ENCODE data around the gene SNX25.

DNA sequence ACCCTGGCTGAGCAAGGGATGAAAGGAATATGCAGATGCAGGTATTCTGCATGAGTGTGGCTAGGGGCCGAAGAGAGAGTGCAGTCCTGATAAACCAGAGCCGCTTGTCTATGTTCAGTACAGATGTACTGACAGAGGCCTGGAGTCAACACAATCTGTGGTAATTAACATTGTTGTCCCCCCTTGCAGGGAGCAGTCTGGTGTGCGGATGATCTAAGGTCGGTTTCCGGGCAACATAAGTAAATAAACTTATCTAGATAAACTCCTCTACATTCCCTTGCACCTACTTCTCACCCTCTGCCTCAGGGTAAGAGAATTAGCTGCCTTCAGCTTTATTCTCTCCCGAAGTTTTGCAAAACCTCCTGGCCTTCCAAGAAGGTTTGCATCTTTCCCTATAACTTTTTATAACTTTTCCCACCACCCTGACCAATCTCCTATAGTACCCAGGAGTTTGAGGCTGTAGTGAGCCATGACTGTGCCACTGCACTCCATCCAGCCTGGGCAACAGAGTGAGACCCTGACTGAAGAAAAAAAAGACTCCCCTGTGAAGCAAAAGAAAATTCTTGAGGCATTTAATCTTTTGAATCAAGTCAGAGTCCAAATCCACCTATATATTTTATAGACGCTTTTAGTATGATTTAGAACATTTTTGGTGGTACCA lies 26.6 kb downstream of the SNX25 start:
- TF ChIP-seq, protein P1, sequence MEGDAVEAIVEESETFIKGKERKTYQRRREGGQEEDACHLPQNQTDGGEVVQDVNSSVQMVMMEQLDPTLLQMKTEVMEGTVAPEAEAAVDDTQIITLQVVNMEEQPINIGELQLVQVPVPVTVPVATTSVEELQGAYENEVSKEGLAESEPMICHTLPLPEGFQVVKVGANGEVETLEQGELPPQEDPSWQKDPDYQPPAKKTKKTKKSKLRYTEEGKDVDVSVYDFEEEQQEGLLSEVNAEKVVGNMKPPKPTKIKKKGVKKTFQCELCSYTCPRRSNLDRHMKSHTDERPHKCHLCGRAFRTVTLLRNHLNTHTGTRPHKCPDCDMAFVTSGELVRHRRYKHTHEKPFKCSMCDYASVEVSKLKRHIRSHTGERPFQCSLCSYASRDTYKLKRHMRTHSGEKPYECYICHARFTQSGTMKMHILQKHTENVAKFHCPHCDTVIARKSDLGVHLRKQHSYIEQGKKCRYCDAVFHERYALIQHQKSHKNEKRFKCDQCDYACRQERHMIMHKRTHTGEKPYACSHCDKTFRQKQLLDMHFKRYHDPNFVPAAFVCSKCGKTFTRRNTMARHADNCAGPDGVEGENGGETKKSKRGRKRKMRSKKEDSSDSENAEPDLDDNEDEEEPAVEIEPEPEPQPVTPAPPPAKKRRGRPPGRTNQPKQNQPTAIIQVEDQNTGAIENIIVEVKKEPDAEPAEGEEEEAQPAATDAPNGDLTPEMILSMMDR (IDR thresholded peaks at IDR 0.05) = no peak
- TF ChIP-seq POLR2A (IDR thresholded peaks at IDR 0.05) = no peak
